ENCODE results near the gene OR51B5.
"Not testable (repeated sequence)": the region's sequence is repeated elsewhere in the genome, so short reads cannot be mapped to it uniquely, and the experiment has no call there.

Gene OR51B5

GRCh38 chr11:5335170-5335569 is 8.2 kb downstream of the OR51B5 start:
- no peak for DNase-seq (ENCODE audit: low read depth)

GRCh38 chr11:5324197-5324596 is 19.1 kb downstream of the OR51B5 start, which contains the start of gene OR51B2:
OR51B2 (minus strand) TSS chr11:5324297; CDS start chr11:5324297, 0 bp downstream.
- DNase-seq (ENCODE audit: low read depth) = no peak

- DNase-seq (ENCODE audit: low read depth) = no peak
Measured at GRCh38 chr11:5317292-5317691, 26.0 kb downstream of the OR51B5 start.

- not testable (repeated sequence) for DNase-seq (ENCODE audit: low read depth)
Measured at GRCh38 chr11:5313326-5314023, 29.8 kb downstream of the OR51B5 start.

GRCh38 chr11:5310423-5310822 is 32.9 kb downstream of the OR51B5 start:
- DNase-seq (ENCODE audit: low read depth) = no peak

- DNase-seq (ENCODE audit: low read depth) = no peak
Measured at GRCh38 chr11:5307256-5308019, 35.9 kb downstream of the OR51B5 start.

- DNase-seq (ENCODE audit: low read depth) = no peak
Measured at GRCh38 chr11:5304046-5304445, 39.3 kb downstream of the OR51B5 start.

GRCh38 chr11:5303626-5304025 is 39.7 kb downstream of the OR51B5 start:
- DNase-seq (ENCODE audit: low read depth) = no peak

- DNase-seq (ENCODE audit: low read depth) = no peak
Measured at GRCh38 chr11:5301846-5302245, 41.5 kb downstream of the OR51B5 start, which contains the start of gene OR51B4. OR51B4 (minus strand) TSS chr11:5301946; CDS start chr11:5301946, 0 bp downstream.

GRCh38 chr11:5300251-5300650 is 43.1 kb downstream of the OR51B5 start:
- DNase-seq (ENCODE audit: low read depth) = no peak

- DNase-seq (ENCODE audit: low read depth) = no peak
Measured at GRCh38 chr11:5298451-5298850, 44.9 kb downstream of the OR51B5 start.

GRCh38 chr11:5297721-5298323 is 45.5 kb downstream of the OR51B5 start:
- DNase-seq (ENCODE audit: low read depth) = no peak

- DNase-seq (ENCODE audit: low read depth) = not testable (repeated sequence)
Measured at GRCh38 chr11:5294342-5294995, 48.9 kb downstream of the OR51B5 start.

- no peak for DNase-seq (ENCODE audit: low read depth)
Measured at GRCh38 chr11:5293028-5293427, 50.3 kb downstream of the OR51B5 start.

Measured in activated T-cell treated with anti-CD3 and anti-CD28 coated beads for 48 hours (primary cell).